Epithelial cell of prostate (primary cell): ENCODE data around the gene CD3E.
A peak's percentile ranks its signal among the peaks of the same experiment; 100 is the strongest.

Source experiments
- DNase-seq: peaks from one replicate; pipeline ENCODE4 v3.0.0-alpha.2; 2011; ENCODE audit warnings: low read depth, low spot score
- H3K27ac ChIP-seq: fragments of 450-650 bp; 2 replicates; pipeline ENCODE4 v1.5.1; 2017; ENCODE audit warnings: mild to moderate bottlenecking

CD3E gene

DNA sequence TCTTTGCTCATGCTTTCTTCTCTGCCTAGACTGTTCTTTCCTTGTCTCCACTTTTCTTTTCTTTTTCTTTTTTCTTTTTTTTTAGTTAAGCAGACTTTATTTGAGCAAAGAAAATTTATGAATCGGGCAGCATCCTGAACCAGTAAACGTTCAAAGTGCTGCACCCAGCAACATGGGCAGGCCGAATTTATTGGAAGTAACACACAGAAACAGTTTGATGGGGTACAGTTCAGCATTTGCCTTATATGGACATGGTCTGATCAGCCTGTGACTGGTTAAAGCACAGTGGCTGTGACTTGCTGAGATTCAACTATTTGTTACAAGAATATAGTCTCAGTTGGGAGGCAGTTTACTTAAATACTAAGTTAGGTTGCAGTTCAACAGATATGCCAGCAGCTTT is 16.0 kb downstream of the CD3E start:
- no peak overlapping the region for H3K27ac ChIP-seq
- DNase-seq = no peak

DNA sequence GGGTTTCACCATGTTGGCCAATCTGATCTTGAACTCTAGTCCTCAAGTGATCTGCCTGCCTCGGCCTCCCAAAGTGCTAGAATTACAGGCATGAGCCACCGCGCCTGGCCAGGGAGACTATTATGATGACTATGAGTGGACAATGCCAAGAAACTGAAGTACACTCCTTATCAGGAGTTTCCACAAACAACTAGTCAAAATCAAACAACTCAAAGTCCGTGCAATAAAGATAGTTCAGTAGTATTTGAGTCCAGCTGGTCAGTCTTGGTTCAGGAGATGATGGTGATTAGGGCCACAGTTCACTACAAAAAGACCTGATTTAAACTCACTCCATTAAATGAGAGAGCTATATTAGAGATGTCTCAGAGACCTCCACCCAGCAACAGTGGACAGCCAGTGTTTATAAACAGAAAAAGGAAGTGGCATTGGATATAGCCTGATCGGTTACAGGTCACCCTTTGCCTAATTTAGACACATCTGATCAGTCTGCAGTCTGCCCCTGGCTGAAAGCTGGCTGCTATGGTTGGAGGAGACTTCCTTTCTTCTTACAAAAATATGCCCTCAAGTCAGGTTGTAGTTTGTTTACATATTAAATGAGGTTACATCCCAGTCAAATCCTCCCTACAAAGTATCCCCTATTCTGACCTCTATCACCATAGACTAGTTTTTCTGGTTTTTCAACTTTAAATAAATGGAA is 17.0 kb downstream of the CD3E start:
- H3K27ac ChIP-seq = no peak overlapping the region
- DNase-seq = no peak

- no peak overlapping the region for H3K27ac ChIP-seq
- DNase-seq = no peak
These were observed 18.2 kb downstream of the CD3E start for GRCh38 chr11:118322721-118323120.

DNA sequence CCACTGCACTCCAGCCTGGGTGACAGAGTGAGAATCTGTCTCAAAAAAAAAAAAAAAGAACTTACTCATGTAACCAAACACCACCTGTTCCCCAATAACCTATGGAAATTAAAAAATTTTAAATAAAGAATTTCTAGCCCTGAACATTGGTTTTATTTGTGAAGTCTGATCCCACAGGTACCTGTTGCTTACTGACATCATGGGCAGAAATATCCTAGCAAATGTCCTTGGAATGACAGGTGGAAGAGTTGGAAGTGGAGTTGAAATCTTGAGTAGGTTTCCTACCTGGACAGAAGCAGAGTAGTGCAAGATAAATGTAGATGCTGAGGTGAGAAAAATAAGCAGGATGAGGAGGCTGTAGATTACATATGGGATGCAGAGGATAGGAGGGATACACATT is 20.8 kb downstream of the CD3E start:
- no peak overlapping the region for H3K27ac ChIP-seq
- no peak for DNase-seq

- H3K27ac ChIP-seq = no peak overlapping the region
- DNase-seq = no peak
These were observed 24.2 kb downstream of the CD3E start for GRCh38 chr11:118328745-118329144.

- no peak for DNase-seq
- H3K27ac ChIP-seq = no peak overlapping the region
These were observed 30.2 kb downstream of the CD3E start for GRCh38 chr11:118334745-118335144.

- no peak for DNase-seq
- no peak overlapping the region for H3K27ac ChIP-seq
These were observed 34.1 kb downstream of the CD3E start for GRCh38 chr11:118338637-118339061.

GRCh38 chr11:118339281-118339961 is 34.9 kb downstream of the CD3E start:
- no peak for DNase-seq
- no peak overlapping the region for H3K27ac ChIP-seq

GRCh38 chr11:118340449-118340848 is 35.9 kb downstream of the CD3E start:
- DNase-seq = no peak
- no peak overlapping the region for H3K27ac ChIP-seq

DNA sequence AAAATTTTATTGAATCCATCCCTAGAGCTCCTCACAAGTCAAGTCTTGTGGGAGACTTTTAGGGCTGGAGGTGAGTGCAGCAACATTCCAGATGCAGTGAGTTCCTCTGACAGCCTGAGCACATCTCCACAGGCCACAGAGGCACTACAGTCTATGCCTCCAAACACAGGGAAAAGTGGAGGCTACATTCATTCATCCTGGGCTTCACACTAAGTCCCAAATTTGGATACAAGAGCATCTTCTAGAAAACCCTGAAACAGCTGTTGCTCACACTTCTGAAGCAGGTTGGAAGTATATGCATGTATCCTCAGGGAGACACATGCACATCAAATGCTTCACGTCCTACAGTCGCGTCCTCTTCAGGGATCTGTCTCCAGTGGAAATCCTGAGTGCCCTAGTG is 36.7 kb downstream of the CD3E start:
- no peak for DNase-seq
- no peak overlapping the region for H3K27ac ChIP-seq

DNA sequence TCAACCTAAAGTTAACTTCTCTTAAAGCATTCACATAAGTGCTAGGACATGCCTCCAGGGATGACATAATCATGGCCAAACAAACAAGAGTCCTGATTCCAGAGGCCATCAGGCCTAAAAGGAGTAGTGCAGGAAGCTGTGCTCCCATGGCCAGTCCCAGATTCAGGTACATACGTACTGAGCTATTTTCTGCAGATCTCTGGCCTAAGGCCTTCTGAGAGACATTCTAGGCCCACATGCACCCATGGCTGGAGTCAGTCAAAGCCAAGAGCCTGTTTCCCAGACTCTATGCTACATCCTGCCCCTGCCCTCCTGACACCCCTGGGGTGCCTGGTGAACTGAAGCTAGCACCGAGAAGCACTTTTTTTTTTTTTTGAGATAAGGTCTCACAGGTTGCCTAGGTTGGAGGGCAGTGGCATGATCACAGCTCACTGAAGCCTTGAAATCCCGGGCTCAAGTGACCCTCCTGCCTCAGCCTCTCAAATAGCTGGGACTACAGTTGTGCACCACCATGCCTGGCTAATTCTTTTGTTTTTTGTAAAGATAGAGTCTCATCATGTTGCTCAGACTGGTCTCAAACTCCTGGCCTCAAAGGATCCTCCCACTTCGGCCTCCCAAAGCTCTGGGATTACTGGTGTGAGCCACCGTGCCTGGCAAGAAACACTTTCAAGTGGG is 37.4 kb downstream of the CD3E start:
- no peak for DNase-seq
- H3K27ac ChIP-seq = no peak overlapping the region

DNA sequence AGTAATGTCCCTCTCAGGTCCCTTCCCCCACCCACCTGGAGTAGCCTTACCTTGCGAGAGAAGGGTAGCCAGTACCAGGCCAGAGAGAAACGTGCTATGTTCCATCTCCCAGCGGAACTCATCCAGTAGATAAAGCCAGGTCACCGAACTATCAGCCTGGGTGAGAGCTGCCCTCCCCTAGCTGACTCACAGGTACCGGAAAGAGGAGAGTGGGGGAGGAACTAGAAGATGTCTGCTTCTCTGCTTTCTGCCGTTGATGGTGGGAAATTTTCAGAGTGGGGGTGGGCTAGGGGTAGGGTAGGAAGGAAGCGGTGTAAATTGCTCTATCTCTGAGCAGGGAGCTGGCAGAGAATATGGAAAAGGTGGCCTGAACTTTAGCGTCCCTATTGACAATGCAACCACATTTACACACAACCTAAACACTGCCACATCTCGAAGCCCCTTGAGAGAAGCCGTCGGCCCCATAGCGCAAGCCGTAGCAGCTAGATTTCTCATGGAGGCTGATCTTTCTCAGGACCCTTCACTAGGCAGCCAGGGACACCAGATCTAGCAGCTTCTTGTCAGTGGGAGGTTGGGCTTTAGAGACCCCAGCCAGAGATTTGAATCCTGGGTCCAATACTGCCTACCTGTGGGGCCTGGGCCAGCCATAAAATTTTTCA is 38.1 kb downstream of the CD3E start, which contains the start of gene CD3D:
Gene CD3D, minus strand, starts transcription at position 203 of the 659 bp plus-strand sequence. Its CDS starts 98 bp downstream, at position 105.
- no peak within 1 kb of the TSS for H3K27ac ChIP-seq
- no peak for DNase-seq

GRCh38 chr11:118343248-118343647 is 38.7 kb downstream of the CD3E start:
- no peak for DNase-seq
- H3K27ac ChIP-seq = no peak overlapping the region

GRCh38 chr11:118343981-118344515 is 39.5 kb downstream of the CD3E start, which contains the start of gene CD3G:
Gene CD3G, plus strand, starts transcription at chr11:118344344. Its CDS starts 80 bp downstream, at chr11:118344424.
- DNase-seq = no peak

DNA sequence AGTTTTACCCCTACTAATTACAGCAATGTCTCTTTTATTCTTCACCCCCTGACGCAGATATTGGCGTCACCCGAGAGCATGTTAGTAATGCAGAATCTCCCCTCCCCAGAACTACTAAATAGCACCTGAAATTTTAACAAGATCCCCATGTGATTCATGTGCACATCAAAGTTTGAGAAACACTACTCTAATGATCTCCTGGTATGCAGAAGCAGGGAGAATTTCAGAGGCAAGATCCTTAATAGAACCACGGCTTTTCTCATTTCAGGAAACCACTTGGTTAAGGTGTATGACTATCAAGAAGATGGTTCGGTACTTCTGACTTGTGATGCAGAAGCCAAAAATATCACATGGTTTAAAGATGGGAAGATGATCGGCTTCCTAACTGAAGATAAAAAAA is 44.9 kb downstream of the CD3E start:
- H3K27ac ChIP-seq = no peak overlapping the region
- DNase-seq = no peak

More at GRCh38 chr11:118343981-118344515, 39.5 kb downstream of the CD3E start, which contains the start of gene CD3G:
- H3K27ac ChIP-seq = no peak within 1 kb of the TSS

DNA sequence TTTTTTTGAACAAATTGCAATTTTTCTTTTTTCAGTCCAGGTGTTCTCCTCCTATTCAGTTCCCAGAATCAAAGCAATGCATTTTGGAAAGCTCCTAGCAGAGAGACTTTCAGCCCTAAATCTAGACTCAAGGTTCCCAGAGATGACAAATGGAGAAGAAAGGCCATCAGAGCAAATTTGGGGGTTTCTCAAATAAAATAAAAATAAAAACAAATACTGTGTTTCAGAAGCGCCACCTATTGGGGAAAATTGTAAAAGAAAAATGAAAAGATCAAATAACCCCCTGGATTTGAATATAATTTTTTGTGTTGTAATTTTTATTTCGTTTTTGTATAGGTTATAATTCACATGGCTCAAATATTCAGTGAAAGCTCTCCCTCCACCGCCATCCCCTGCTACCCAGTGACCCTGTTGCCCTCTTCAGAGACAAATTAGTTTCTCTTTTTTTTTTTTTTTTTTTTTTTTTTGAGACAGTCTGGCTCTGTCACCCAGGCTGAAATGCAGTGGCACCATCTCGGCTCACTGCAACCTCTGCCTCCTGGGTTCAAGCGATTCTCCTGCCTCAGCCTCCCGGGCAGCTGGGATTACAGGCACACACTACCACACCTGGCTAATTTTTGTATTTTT is 48.7 kb downstream of the CD3E start:
- no peak overlapping the region for H3K27ac ChIP-seq
- no peak for DNase-seq

DNA sequence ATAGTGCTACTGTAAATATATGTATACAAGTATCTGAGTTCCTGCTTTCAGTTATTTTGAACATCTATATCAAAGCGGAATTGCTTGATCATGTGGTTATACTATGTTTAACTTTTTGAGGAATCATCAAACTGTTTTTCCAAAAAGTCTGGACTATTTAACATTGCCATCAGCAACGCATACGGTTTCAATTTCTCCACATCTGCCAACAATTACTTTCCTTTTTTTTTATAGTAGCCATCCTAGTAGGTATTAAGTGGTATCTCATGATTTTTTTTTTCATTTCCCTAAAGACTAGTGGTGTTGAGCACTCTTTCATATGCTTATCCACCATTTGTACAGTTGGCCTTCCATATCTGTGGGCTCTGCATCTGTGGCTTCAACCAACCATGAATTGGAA is 53.5 kb downstream of the CD3E start:
- no peak overlapping the region for H3K27ac ChIP-seq

DNA sequence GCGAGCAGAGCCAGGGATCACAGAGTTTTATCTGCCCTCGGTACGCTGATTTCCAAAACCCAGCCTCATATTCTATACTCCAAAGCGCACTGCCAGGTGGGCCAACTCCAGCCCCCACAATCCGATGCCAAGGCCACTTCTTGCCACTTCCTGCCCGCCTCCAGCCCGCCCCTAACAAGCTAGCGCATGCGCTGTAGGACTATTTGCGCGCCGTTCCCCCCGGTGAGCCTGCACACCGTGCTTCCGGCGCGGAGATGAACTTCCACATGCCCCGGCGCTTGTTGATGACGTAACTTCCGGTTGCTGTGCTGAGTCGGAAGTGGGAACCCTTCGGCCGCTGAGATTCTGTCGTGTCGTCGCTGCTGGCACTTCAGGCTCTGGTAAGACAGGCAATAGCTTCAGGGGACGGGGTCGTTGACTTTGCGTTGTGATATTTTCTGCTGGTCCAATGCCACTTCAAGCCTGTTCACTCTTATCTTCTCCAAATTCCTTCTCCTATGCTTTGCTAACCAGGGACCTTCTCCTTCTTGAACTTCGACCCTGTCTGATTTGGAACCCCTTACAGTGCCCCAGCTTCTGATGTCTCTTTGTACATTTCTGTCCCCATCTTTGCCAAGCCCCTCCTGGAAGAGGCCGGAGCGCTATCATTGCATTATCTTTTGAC is 54.9 kb downstream of the CD3E start, which contains the start of gene UBE4A:
Gene UBE4A, plus strand, starts transcription at position 306 of the 664 bp plus-strand sequence. CDS start 5,481 bp downstream, outside the sequence.
- peak; percentile 78 for DNase-seq
- H3K27ac ChIP-seq = peak within 1 kb of the TSS; percentile 42

More for the DNA sequence above, 53.5 kb downstream of the CD3E start:
- DNase-seq = no peak

GRCh38 chr11:118364956-118365615 is 60.6 kb downstream of the CD3E start:
- no peak for DNase-seq
- H3K27ac ChIP-seq = no peak overlapping the region
